ENCODE measurements around the gene CYP2W1. TPM values are rescaled to one million over a fixed set of nuclear protein-coding genes. Genes with fewer than 3 reads are reported as not detected.

The CYP2W1 gene
- total and polyA plus RNA-seq, 2 experiments from 2014 or later, result not detected

DNA sequence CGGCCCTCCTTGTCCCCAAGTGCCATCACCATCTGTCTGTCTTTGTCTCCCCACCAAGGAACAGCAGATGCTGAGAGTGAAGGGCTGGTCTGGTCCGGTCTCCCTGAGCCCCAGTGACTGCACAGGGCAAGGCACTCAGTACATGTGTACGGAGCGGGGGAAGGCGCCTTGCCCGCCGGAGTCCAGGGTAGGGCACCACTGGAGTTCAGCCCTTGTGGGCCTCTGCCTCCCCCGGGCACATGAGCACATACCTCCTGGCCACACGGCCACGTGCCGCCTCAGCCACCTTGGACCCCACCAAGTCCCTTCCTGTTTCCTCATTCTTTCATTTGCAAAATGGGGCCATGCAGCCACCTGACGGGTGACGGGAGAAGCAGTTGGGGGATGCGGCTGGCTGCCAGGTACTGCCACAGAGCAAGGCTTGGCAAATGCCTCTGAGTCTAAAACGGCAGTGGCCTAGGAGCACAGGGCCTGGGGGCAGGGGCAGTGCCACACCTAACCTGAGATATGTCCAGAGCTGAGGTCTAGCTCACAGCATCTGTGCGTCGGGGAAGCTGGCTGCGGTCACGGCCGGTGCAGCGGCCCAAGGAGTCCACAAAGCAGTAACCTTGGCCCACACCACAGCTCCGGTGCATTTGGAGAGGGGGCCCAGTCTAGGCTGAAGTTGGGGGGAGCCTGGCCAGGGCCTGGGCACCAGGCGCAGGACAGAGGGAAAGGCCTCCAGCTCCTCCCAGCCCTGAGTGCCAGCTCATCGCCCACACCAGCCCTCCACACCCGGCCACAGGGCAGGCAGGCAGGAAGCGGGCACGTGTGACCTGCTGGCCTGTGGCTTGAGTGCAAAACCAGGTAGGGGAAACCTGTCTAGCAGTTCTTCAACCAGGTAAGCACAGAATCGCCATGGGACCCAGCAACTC, 33.7 kb upstream of the CYP2W1 start:
- H3K79me2 ChIP-seq (ENCODE audit: insufficient read depth), result no peaks in the 10 kb centered on the region
- in situ Hi-C loops (cut with MboI), result no loop called here
- no peaks in the 10 kb centered on the region for H3K4me1 ChIP-seq (ENCODE audit: insufficient read depth)
- no peak overlapping the region for H3K27ac ChIP-seq
- no peaks in the 10 kb centered on the region; the same call in 1 of the 2 replicates for H3K27me3 ChIP-seq (replicated peaks; ENCODE audit: insufficient read depth)
- no peaks in the 10 kb centered on the region for H3K9me3 ChIP-seq (ENCODE audit: low read depth)
- no peak overlapping the region for H3K4me2 ChIP-seq (ENCODE audit: unreplicated experiment)
- no peak for DNase-seq
- H4K20me1 ChIP-seq (ENCODE audit: insufficient read depth), result no peaks in the 10 kb centered on the region
- no peaks in the 10 kb centered on the region for H3K36me3 ChIP-seq (ENCODE audit: low read depth)
- H3K9ac ChIP-seq, result no peak overlapping the region
- H3K4me3 ChIP-seq, result no peak overlapping the region
- 68 to 69% methylated on average over 26 of the region's 28 CpGs for WGBS, 2 experiments (ENCODE audit: low coverage in 1 of 2, low lambda C conversion rate in 2 of 2, missing lambda C conversion rate in 2 of 2)
- H2AFZ ChIP-seq, result no peak overlapping the region
- H3K9me2 ChIP-seq (ENCODE audit: insufficient read depth), result no peaks in the 10 kb centered on the region
- TF ChIP-seq EZH2 (IDR thresholded peaks at IDR 0.05; ENCODE audit: insufficient read depth, poor library complexity, severe bottlenecking) (no peak), EZH2phosphoT487 (IDR thresholded peaks at IDR 0.05; ENCODE audit: insufficient read depth, low read depth) (no peak)
- H3F3A ChIP-seq (ENCODE audit: insufficient read depth), result no peaks in the 10 kb centered on the region

DNA sequence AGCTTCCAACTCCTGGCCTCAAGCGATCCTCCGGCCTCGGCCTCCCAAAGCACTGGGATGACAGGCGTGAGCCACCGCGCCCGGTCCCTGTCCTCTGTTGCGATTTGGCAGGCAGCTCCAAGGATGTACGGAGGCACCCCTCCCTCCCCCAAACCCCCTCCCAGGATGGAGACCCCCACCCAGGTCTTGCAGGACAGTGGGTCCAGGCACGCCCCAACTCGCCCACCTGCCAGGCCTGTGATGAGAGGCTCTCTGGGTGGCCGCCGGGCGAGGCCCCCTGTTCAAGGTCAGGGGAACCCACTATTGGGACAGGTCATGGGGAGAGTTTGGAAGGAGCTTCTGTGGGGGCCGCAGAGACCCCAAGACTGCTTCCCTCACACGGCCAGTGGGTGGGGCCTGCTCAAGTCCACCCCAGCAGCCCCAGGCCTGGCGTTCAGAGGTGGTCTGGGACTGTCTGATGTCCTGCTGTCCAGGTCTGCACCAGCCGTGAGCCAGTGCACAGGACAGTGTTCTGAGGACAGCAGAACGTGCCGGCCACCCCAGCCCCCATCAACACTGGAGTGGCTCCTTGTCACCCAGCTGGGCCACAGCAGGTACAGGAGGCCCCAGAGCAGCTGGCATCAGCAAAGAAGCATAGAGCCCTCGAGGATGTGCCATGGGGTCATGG, 31.0 kb upstream of the CYP2W1 start:
- WGBS, 2 experiments (ENCODE audit: low coverage in 1 of 2, low lambda C conversion rate in 2 of 2, missing lambda C conversion rate in 2 of 2), result 72 to 77% methylated on average over 16 to 21 of the region's 21 CpGs
- no peaks in the 10 kb centered on the region for H3K4me1 ChIP-seq (ENCODE audit: insufficient read depth)
- no peaks in the 10 kb centered on the region for H4K20me1 ChIP-seq (ENCODE audit: insufficient read depth)
- H3K27ac ChIP-seq, result no peak overlapping the region
- in situ Hi-C loops (cut with MboI), result no loop called here
- H3K36me3 ChIP-seq (ENCODE audit: low read depth), result no peaks in the 10 kb centered on the region
- H3K9me2 ChIP-seq (ENCODE audit: insufficient read depth), result no peaks in the 10 kb centered on the region
- no peak overlapping the region for H3K4me3 ChIP-seq
- no peak for TF ChIP-seq EZH2phosphoT487 (IDR thresholded peaks at IDR 0.05; ENCODE audit: insufficient read depth, low read depth)
- no peak for TF ChIP-seq EZH2 (IDR thresholded peaks at IDR 0.05; ENCODE audit: insufficient read depth, poor library complexity, severe bottlenecking)
- H3K27me3 ChIP-seq (replicated peaks; ENCODE audit: insufficient read depth), result no peaks in the 10 kb centered on the region; the same call in 1 of the 2 replicates
- H3K4me2 ChIP-seq (ENCODE audit: unreplicated experiment), result no peak overlapping the region
- no peak for DNase-seq
- H3F3A ChIP-seq (ENCODE audit: insufficient read depth), result no peaks in the 10 kb centered on the region
- H3K9me3 ChIP-seq (ENCODE audit: low read depth), result no peaks in the 10 kb centered on the region
- H3K79me2 ChIP-seq (ENCODE audit: insufficient read depth), result no peaks in the 10 kb centered on the region
- H2AFZ ChIP-seq, result no peak overlapping the region
- H3K9ac ChIP-seq, result no peak overlapping the region

- H3K27me3 ChIP-seq (replicated peaks; ENCODE audit: insufficient read depth), result no peaks in the 10 kb centered on the region; the same call in 1 of the 2 replicates
- no peaks in the 10 kb centered on the region for H3K79me2 ChIP-seq (ENCODE audit: insufficient read depth)
- no peak overlapping the region for H3K9ac ChIP-seq
- no peaks in the 10 kb centered on the region for H3K4me1 ChIP-seq (ENCODE audit: insufficient read depth)
- DNase-seq, result no peak
- H3K4me2 ChIP-seq (ENCODE audit: unreplicated experiment), result no peak overlapping the region
- H3K4me3 ChIP-seq, result no peak overlapping the region
- no peak overlapping the region for H2AFZ ChIP-seq
- H3K9me2 ChIP-seq (ENCODE audit: insufficient read depth), result no peaks in the 10 kb centered on the region
- no peaks in the 10 kb centered on the region for H3F3A ChIP-seq (ENCODE audit: insufficient read depth)
- no peaks in the 10 kb centered on the region for H4K20me1 ChIP-seq (ENCODE audit: insufficient read depth)
- no peak overlapping the region for H3K27ac ChIP-seq
- WGBS, 2 experiments (ENCODE audit: low coverage in 1 of 2, low lambda C conversion rate in 2 of 2, missing lambda C conversion rate in 2 of 2), result 67 to 69% methylated on average over 19 to 20 of the region's 20 CpGs
- no peaks in the 10 kb centered on the region for H3K36me3 ChIP-seq (ENCODE audit: low read depth)
- no peaks in the 10 kb centered on the region for H3K9me3 ChIP-seq (ENCODE audit: low read depth)
- in situ Hi-C loops (cut with MboI), result no loop called here
- TF ChIP-seq EZH2 (IDR thresholded peaks at IDR 0.05; ENCODE audit: insufficient read depth, poor library complexity, severe bottlenecking) (no peak), EZH2phosphoT487 (IDR thresholded peaks at IDR 0.05; ENCODE audit: insufficient read depth, low read depth) (no peak)
Measured at GRCh38 chr7:952548-953441, 30.2 kb upstream of the CYP2W1 start.

Data from GM23248 (cell line).